Endodermal cell (in vitro differentiated cells): ENCODE data around the gene HAX1. TPM values are rescaled to one million over a fixed set of nuclear protein-coding genes. Genes with fewer than 3 reads are reported as not detected.

Source experiments
- DNase-seq: peaks from one replicate; pipeline ENCODE4 v3.0.0-alpha.2; 2017
- H3K27ac ChIP-seq: 2 replicates; pipeline ENCODE4 v1.5.1; 2013; ENCODE audit warnings: mild to moderate bottlenecking, low read depth, low read length, moderate library complexity
- H3K27me3 ChIP-seq: 2 replicates; pipeline ENCODE4 v1.6.1; 2013; ENCODE audit warnings: mild to moderate bottlenecking, low read length, moderate library complexity; ENCODE audit not compliant: insufficient read depth, control insufficient read depth, poor library complexity, severe bottlenecking
- H3K36me3 ChIP-seq: 2 replicates; pipeline ENCODE4 v1.7.0; 2013; ENCODE audit warnings: mild to moderate bottlenecking, low read length, moderate library complexity; ENCODE audit not compliant: control insufficient read depth, insufficient read depth
- H3K4me1 ChIP-seq: one replicate; pipeline ENCODE4 v1.7.0; 2013; ENCODE audit warnings: low read length; ENCODE audit not compliant: control insufficient read depth, insufficient read depth
- H3K4me3 ChIP-seq: 2 replicates; pipeline ENCODE4 v1.5.1; 2013; ENCODE audit warnings: mild to moderate bottlenecking, low read length, moderate library complexity
- H3K9ac ChIP-seq: 2 replicates; pipeline ENCODE4 v1.6.1; 2013; ENCODE audit warnings: mild to moderate bottlenecking, low read length, moderate library complexity; ENCODE audit not compliant: poor library complexity, severe bottlenecking; ENCODE audit errors: extremely low read depth
- H3K9me3 ChIP-seq: 2 replicates; pipeline ENCODE4 v1.6.1; 2013; ENCODE audit warnings: mild to moderate bottlenecking, low read length, moderate library complexity; ENCODE audit not compliant: control insufficient read depth
- H3K27ac Mint-ChIP-seq: 2 replicates; pipeline ENCODE4 v1.8.0; 2020; ENCODE audit warnings: mixed read lengths
- H3K27me3 Mint-ChIP-seq: 2 replicates; pipeline ENCODE4 v1.8.0; 2021; ENCODE audit warnings: mild to moderate bottlenecking, mixed read lengths; ENCODE audit not compliant: insufficient read depth
- H3K36me3 Mint-ChIP-seq: 2 replicates; pipeline ENCODE4 v1.8.0; 2020; ENCODE audit warnings: low read depth, mixed read lengths
- H3K4me1 Mint-ChIP-seq: 2 replicates; pipeline ENCODE4 v1.8.0; 2020; ENCODE audit warnings: mixed read lengths
- H3K4me3 Mint-ChIP-seq: 2 replicates; pipeline ENCODE4 v1.8.0; 2020; ENCODE audit warnings: mild to moderate bottlenecking, moderate library complexity, mixed read lengths
- H3K9me3 Mint-ChIP-seq: 2 replicates; pipeline ENCODE4 v1.8.0; 2020; ENCODE audit warnings: mild to moderate bottlenecking, mixed read lengths
- WGBS, 2 experiments: methylation state at CpG; one replicate each; pipeline versions ENCODE4 v1.1.5 to v1.1.7; 2013; ENCODE audit warnings: missing lambda C conversion rate in 2 of 2, mixed read lengths in 1 of 2; ENCODE audit not compliant: insufficient coverage in 1 of 2, insufficient read length in 1 of 2; 5-methylcytosine and 5-hydroxymethylcytosine counted together
- total RNA-seq, 2 donors: library from RNA; stranded (reverse); fragmentation: NEBNext Ultra II Directional in 1 of 2; extraction: Animal tissue kit (Norgen Biotek cat#: 25700) in 1 of 2; gene quantifications; 2 replicates in 1 of 2; 3 replicates in 1 of 2; pipeline ENCODE4 v1.2.1, GENCODE V29; 2021
- TF ChIP-seq, protein P1 (sequence below): fragments of 200-600 bp; sonication (generic); conservative IDR thresholded peaks from 2 replicates; pipeline ENCODE4 v1.5.0; 2021; ENCODE audit warnings: antibody characterized with exemption, mild to moderate bottlenecking

Gene HAX1
- total RNA-seq, 2 donors from 2014 or later = 55.7 to 59.4 TPM

DNA sequence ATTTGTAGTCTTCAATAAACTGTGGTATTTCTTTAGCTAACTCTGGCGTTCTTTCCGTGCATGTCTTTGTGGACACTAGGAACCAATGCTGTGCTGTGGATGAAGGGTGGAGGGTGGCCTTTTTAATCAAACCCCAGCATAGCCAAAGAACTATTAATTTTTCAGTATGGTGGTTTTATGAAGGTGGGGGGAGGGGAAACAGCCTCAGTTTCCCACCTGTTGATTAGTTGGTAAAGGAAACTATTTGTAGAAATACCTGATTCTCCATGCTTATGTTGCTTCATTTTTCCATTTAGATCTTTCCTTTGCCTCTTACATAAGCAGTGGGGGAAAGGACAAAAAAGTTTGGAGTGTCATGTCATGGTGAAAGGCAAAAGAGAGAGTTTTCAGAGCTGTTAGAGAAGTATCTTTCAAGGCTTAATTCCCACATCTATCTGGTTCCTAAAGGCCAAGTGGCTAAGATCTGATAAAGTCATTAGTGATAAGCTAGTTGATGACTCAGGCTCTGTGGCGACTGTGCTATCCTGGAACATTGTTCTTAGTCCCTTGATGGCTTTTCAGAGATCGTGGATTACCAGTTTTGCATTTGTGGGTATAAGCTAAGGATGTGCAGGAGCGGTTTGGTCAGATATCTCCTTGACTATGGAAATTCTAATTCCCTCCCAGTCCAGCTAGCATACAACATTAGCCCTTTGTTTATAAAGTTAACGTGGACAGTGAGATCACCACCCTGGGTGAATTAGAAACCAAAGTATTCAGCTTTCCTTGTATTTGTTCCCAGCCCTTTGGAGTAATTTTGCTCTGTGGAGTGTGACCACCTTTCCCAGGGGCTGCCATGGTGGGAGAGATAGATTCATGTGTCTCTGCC, 8.7 kb upstream of the HAX1 start:
- TF ChIP-seq, protein P1, sequence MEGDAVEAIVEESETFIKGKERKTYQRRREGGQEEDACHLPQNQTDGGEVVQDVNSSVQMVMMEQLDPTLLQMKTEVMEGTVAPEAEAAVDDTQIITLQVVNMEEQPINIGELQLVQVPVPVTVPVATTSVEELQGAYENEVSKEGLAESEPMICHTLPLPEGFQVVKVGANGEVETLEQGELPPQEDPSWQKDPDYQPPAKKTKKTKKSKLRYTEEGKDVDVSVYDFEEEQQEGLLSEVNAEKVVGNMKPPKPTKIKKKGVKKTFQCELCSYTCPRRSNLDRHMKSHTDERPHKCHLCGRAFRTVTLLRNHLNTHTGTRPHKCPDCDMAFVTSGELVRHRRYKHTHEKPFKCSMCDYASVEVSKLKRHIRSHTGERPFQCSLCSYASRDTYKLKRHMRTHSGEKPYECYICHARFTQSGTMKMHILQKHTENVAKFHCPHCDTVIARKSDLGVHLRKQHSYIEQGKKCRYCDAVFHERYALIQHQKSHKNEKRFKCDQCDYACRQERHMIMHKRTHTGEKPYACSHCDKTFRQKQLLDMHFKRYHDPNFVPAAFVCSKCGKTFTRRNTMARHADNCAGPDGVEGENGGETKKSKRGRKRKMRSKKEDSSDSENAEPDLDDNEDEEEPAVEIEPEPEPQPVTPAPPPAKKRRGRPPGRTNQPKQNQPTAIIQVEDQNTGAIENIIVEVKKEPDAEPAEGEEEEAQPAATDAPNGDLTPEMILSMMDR = no peak
- H3K9ac ChIP-seq = no peak overlapping the region
- H3K27ac ChIP-seq = no peak overlapping the region

DNA sequence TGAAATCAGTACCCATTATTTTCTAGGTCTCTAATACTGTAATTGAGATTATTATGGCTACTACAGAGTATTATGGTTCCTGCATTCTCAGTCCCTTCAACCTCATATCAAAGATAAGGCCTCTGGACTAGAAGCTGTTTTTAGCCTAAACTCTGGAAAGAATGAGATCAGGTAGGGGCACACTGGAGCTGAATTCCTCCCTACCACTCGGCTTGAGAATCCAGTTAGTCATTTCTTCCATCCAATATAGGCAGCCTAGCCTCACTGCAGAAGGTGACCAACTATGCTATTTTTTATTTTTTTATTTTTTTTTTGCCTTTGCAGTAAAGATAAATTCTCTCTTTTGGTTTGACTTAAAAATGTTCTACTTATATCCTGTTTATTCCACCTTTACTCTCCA, 8.0 kb upstream of the HAX1 start:
- H3K9ac ChIP-seq = no peak overlapping the region
- H3K36me3 ChIP-seq = peaks cover 85% of the 10 kb centered on the region
- WGBS, 2 experiments = 76% methylated on average over 1 of the region's 1 CpG; no CpG with 5 or more reads in 1 of the 2 experiments
- H3K9me3 ChIP-seq = no peaks in the 10 kb centered on the region
- H3K4me3 ChIP-seq = peak overlapping the region; percentile 37
- no peaks in the 10 kb centered on the region for H3K27me3 Mint-ChIP-seq
- no peaks in the 10 kb centered on the region for H3K9me3 Mint-ChIP-seq
- peak overlapping the region; percentile 77 for H3K27ac Mint-ChIP-seq
- TF ChIP-seq, protein P1 = no peak
- DNase-seq = no peak
- peaks cover 80% of the 10 kb centered on the region for H3K36me3 Mint-ChIP-seq
- no peak overlapping the region for H3K27ac ChIP-seq
- peaks cover 13% of the 10 kb centered on the region for H3K4me1 ChIP-seq
- H3K27me3 ChIP-seq = no peaks in the 10 kb centered on the region
- H3K4me1 Mint-ChIP-seq = peaks cover 24% of the 10 kb centered on the region
- H3K4me3 Mint-ChIP-seq = no peak overlapping the region

More for the DNA sequence above, 8.7 kb upstream of the HAX1 start:
- 83 to 90% methylated on average over 1 to 5 of the region's 6 CpGs for WGBS, 2 experiments
- H3K27me3 Mint-ChIP-seq = no peaks in the 10 kb centered on the region
- no peak overlapping the region for H3K4me3 Mint-ChIP-seq
- H3K9me3 Mint-ChIP-seq = no peaks in the 10 kb centered on the region
- Histone ChIP-seq H3K4me3 (peak overlapping the region; percentile 34), H3K27me3 (no peaks in the 10 kb centered on the region), H3K4me1 (peaks cover 13% of the 10 kb centered on the region), H3K36me3 (peaks cover 85% of the 10 kb centered on the region), H3K9me3 (no peaks in the 10 kb centered on the region)
- DNase-seq = no peak
- H3K36me3 Mint-ChIP-seq = peaks cover 77% of the 10 kb centered on the region
- H3K27ac Mint-ChIP-seq = peak overlapping the region; percentile 77
- H3K4me1 Mint-ChIP-seq = peaks cover 24% of the 10 kb centered on the region

DNA sequence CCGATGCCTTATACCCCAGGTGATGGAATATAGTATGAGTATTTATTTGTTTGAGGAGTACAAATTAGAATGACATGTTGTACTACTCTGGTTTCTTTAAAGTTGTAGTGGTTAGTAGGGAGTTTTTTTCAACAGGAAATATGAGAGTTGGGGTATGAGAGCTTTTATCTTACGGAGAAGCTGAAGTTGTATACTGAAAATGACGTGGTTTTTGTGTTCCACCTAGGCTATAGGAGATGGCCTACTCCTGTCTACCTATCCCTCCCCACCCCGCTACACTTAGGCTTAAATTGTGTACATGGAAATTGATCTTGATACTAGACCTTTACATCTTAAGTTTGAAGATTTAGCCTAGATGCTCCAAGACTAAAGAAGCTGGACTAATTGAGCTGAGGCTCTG, 6.8 kb upstream of the HAX1 start:
- no peaks in the 10 kb centered on the region for H3K9me3 Mint-ChIP-seq
- TF ChIP-seq, protein P1 = no peak
- H3K27me3 Mint-ChIP-seq = no peaks in the 10 kb centered on the region
- DNase-seq = no peak
- no peak overlapping the region for H3K4me3 Mint-ChIP-seq
- H3K36me3 Mint-ChIP-seq = peaks cover 77% of the 10 kb centered on the region
- Histone ChIP-seq H3K36me3 (peaks cover 83% of the 10 kb centered on the region), H3K4me3 (no peak overlapping the region), H3K9ac (no peak overlapping the region), H3K27me3 (no peaks in the 10 kb centered on the region), H3K4me1 (peaks cover 13% of the 10 kb centered on the region), H3K27ac (no peak overlapping the region), H3K9me3 (no peaks in the 10 kb centered on the region)
- peaks cover 24% of the 10 kb centered on the region for H3K4me1 Mint-ChIP-seq
- 93 to 99% methylated on average over 3 to 4 of the region's 4 CpGs for WGBS, 2 experiments
- H3K27ac Mint-ChIP-seq = no peak overlapping the region
